Caco-2 (cell line): ENCODE results near the gene ZNF563. TPM values are rescaled to one million over a fixed set of nuclear protein-coding genes. Genes with fewer than 3 reads are reported as not detected.

Experiments
- BruUV-seq: library from RNA; stranded (reverse); fragments of 400-500 nt; replicated peaks from 2 replicates; lab custom pipeline; 2021; lab: Mats Ljungman, UMichigan
- CTCF ChIA-PET: fragments of 300-600 bp; sonication (Branson Sonifier 250); formaldehyde crosslinking; loops from one replicate; lab custom pipeline; 2022; ENCODE audit warnings: antibody characterized with exemption; lab: Charles Lee
- POLR2A ChIA-PET: fragments of 300-600 bp; sonication (Branson Sonifier 250); formaldehyde crosslinking; loops from one replicate; lab custom pipeline; 2022; ENCODE audit warnings: antibody characterized with exemption; lab: Charles Lee
- DNase-seq, 2 experiments: peaks; one replicate each; pipeline versions ENCODE4 v3.0.0 to v3.0.0-alpha.2; 2020 to 2022
- H3K27me3 ChIP-seq: replicated peaks from 2 replicates; pipeline ENCODE4 v1.6.0; 2011; ENCODE audit warnings: low read length; ENCODE audit not compliant: control insufficient read depth, insufficient read depth
- H3K36me3 ChIP-seq: 2 replicates; pipeline ENCODE4 v1.5.1; 2011; ENCODE audit warnings: low read length; ENCODE audit not compliant: control insufficient read depth, insufficient read depth
- H3K4me1 ChIP-seq: fragments of 250-450 bp; sonication (Bioruptor Pico); 2 replicates; pipeline ENCODE4 v1.5.1; 2020; ENCODE audit warnings: mild to moderate bottlenecking
- H3K4me3 ChIP-seq: 2 replicates; pipeline ENCODE4 v1.5.1; 2011; ENCODE audit warnings: low read depth, mild to moderate bottlenecking, control low read depth, low read length
- H3K9me3 ChIP-seq: fragments of 250-450 bp; sonication (Bioruptor Pico); 2 replicates; pipeline ENCODE4 v1.5.1; 2020; ENCODE audit warnings: mild to moderate bottlenecking, moderate library complexity
- H3K27ac Mint-ChIP-seq: one replicate; pipeline ENCODE4 v1.8.0; 2022; ENCODE audit warnings: mixed read lengths; ENCODE audit not compliant: unreplicated experiment
- H3K27me3 Mint-ChIP-seq: one replicate; pipeline ENCODE4 v1.8.0; 2022; ENCODE audit warnings: mixed read lengths; ENCODE audit not compliant: insufficient read depth, unreplicated experiment
- H3K36me3 Mint-ChIP-seq: one replicate; pipeline ENCODE4 v1.8.0; 2022; ENCODE audit warnings: mild to moderate bottlenecking, mixed read lengths; ENCODE audit not compliant: insufficient read depth, unreplicated experiment
- H3K4me1 Mint-ChIP-seq: one replicate; pipeline ENCODE4 v1.8.0; 2022; ENCODE audit warnings: low read depth, mixed read lengths; ENCODE audit not compliant: unreplicated experiment
- H3K4me3 Mint-ChIP-seq: one replicate; pipeline ENCODE4 v1.8.0; 2022; ENCODE audit warnings: mild to moderate bottlenecking, moderate library complexity, mixed read lengths; ENCODE audit not compliant: unreplicated experiment
- H3K9me3 Mint-ChIP-seq: one replicate; pipeline ENCODE4 v1.8.0; 2022; ENCODE audit warnings: mixed read lengths; ENCODE audit not compliant: unreplicated experiment
- intact Hi-C: fragments of 100-400 bp; cut with micrococcal nuclease; formaldehyde crosslinking; loops from one replicate; pipeline ENCODE4 v1.10.0; 2022; ENCODE audit not compliant: unreplicated experiment
- total RNA-seq: library from RNA; stranded (reverse); gene quantifications from 2 replicates; pipeline ENCODE4 v1.2.3, GENCODE V29; 2022
- TF ChIP-seq, protein P1 (sequence below), 2 experiments: fragments of 200-600 bp in 1 of 2; IDR thresholded peaks; 1 replicate in 1 of 2; 2 replicates in 1 of 2; pipeline versions ENCODE4 v1.5.1 to v1.8.0; 2011 to 2022; ENCODE audit warnings: antibody characterized with exemption in 1 of 2, control low read depth in 1 of 2, inconsistent platforms in 1 of 2, low read depth in 1 of 2, low read length in 1 of 2, mild to moderate bottlenecking in 1 of 2, moderate library complexity in 1 of 2; ENCODE audit not compliant: insufficient read depth in 1 of 2, severe bottlenecking in 1 of 2, unreplicated experiment in 1 of 2

Gene ZNF563
- total RNA-seq, 1 experiment from 2014 or later: 3.0 TPM

DNA sequence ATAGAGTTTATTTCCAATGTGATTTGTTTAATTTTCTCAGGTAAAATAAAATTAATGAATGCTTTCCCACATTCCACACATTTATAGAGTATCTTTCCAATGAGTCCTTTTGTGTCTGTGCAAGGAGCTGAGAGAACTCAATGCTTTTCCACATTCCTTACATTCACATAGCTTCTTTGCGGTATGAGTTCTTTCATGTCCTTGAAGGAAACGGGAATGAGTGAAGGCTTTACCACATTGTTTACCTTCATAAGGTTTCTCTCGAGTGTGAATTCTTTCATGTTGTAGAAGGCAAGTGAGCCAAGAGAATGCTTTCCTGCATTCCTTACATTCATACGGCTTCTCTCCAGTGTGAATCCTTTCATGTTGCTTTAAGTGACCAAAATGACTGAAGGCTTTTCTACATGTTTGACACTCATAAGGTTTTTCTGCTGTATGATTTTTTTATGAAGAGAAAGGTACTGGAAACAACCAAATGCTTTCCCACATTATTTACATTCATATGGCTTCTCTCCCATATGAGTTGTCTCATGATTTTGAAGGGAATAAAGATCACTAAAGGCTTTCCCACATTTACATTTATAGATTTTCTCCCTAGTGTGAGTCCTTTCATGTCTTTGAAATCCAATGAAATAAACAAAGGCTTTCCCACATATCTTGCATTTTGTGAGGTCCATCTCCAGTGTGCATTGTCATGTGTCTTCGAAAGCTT, 46.5 kb upstream of the ZNF563 start:
- intact Hi-C loops: no loop called here
- Histone ChIP-seq H3K27me3 (no peaks in the 10 kb centered on the region), H3K4me1 (no peaks in the 10 kb centered on the region), H3K36me3 (no peaks in the 10 kb centered on the region), H3K4me3 (no peak overlapping the region), H3K9me3 (no peaks in the 10 kb centered on the region; the same call in 1 of the 2 replicates)
- BruUV-seq: no TSS peak
- CTCF ChIA-PET: no interaction called here
- Mint-ChIP-seq H3K36me3 (peaks cover 5% of the 10 kb centered on the region), H3K27me3 (no peaks in the 10 kb centered on the region), H3K9me3 (peaks cover 51% of the 10 kb centered on the region), H3K4me3 (no peak overlapping the region), H3K27ac (no peak overlapping the region), H3K4me1 (no peaks in the 10 kb centered on the region)
- TF ChIP-seq, protein P1, sequence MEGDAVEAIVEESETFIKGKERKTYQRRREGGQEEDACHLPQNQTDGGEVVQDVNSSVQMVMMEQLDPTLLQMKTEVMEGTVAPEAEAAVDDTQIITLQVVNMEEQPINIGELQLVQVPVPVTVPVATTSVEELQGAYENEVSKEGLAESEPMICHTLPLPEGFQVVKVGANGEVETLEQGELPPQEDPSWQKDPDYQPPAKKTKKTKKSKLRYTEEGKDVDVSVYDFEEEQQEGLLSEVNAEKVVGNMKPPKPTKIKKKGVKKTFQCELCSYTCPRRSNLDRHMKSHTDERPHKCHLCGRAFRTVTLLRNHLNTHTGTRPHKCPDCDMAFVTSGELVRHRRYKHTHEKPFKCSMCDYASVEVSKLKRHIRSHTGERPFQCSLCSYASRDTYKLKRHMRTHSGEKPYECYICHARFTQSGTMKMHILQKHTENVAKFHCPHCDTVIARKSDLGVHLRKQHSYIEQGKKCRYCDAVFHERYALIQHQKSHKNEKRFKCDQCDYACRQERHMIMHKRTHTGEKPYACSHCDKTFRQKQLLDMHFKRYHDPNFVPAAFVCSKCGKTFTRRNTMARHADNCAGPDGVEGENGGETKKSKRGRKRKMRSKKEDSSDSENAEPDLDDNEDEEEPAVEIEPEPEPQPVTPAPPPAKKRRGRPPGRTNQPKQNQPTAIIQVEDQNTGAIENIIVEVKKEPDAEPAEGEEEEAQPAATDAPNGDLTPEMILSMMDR (IDR thresholded peaks at IDR 0.05; ENCODE audit: insufficient read depth in 1 of 2, low read depth in 1 of 2, low read length in 1 of 2, severe bottlenecking in 1 of 2, unreplicated experiment in 1 of 2): no peak
- no peak for DNase-seq
- POLR2A ChIA-PET: no interaction called here

DNA sequence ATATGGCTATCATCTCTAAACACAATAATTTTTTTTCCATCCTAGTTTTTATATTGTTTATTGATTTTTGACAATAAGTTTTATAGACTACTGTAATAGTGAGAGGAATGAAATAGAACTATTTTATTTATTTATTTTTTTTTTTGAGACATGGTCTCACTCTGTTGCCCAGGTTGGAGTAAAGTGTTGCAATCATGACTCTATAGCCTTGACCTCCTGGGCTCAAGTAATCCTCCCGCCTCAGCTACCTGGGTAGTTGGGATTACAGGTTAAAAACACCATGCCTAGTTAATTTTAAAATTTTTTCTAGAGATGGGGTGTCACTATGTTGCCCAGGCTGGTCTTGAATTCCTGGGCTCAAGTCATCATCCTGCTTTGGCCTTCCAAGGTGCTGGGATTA, 40.6 kb upstream of the ZNF563 start:
- intact Hi-C loops: no loop called here
- H3K4me3 ChIP-seq: no peak overlapping the region
- H3K4me1 ChIP-seq: no peaks in the 10 kb centered on the region
- ChIA-PET POLR2A (no interaction called here), CTCF (no interaction called here)
- BruUV-seq: no TSS peak
- Mint-ChIP-seq H3K4me3 (no peak overlapping the region), H3K27ac (no peak overlapping the region), H3K9me3 (peaks cover 36% of the 10 kb centered on the region), H3K27me3 (no peaks in the 10 kb centered on the region), H3K36me3 (no peaks in the 10 kb centered on the region), H3K4me1 (no peaks in the 10 kb centered on the region)
- no peaks in the 10 kb centered on the region for H3K27me3 ChIP-seq
- H3K36me3 ChIP-seq: no peaks in the 10 kb centered on the region
- TF ChIP-seq, protein P1 (IDR thresholded peaks at IDR 0.05; ENCODE audit: insufficient read depth in 1 of 2, low read depth in 1 of 2, low read length in 1 of 2, severe bottlenecking in 1 of 2, unreplicated experiment in 1 of 2): no peak
- no peak for DNase-seq
- H3K9me3 ChIP-seq: no peaks in the 10 kb centered on the region; the same call in 1 of the 2 replicates

DNA sequence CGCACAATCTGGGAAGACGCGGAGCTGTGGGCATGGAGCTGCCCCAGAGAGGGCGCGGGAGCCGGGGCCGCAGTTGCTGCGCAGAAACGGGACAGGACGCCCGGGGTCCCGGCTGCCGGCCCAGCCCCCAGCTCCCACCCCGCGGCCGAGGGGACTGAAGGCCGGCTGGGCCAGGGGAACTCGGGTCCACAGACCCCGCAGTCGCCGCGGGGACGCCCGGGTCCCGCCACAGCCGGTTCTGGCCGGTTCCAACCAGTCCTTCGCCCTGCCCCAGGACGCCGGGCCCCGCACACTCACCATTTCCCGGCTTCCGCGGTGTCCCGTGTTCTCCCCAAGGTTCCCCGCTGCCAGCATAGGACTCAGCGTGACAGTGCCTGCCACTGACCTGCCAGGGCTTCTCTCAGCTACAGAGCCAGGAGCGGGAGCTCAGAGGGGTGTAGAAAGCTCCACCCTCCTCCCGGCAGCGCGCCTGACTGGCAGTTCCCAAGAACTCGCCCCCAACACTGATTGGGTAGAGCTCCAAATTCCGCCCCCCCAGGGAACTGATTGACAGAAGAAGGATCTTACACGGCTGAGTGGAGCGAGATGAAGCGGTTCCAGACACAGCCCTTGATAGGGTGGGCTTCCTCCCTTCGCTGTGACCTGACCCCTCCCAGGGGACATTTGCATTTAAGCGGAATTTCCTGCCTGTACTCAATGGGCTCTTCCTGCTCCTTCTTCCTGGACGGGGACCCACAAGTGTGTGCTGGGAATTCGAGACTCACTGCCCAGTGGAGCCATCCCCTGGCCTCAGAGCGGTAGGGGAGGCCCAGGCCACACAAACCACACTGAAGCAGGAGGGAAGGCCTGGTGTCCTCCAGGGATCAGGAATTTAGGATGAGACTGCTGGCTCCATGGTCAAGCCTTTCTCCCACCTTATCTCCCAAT, 32.1 kb upstream of the ZNF563 start, which contains the start of gene ZNF442:
Gene ZNF442, minus strand, starts transcription at position 448 of the 927 bp plus-strand sequence. CDS start 2,052 bp downstream, outside the sequence.
- peak; percentile 92 to 96 for DNase-seq
- Histone ChIP-seq H3K9me3 (peaks cover 17% of the 10 kb centered on the region), H3K4me1 (no peaks in the 10 kb centered on the region), H3K27me3 (no peaks in the 10 kb centered on the region), H3K36me3 (no peaks in the 10 kb centered on the region), H3K4me3 (peak within 1 kb of the TSS; percentile 73)
- ChIA-PET CTCF (interaction anchor here (0.6 to 1.5 kb wide), 13 partner anchors 10 to 706 kb away, joined by 3 to 9 read pairs (median 4); partner anchors contain the start of genes ZNF136, ZNF20, ZNF44 and ZNF490), POLR2A (interaction anchor here (0.5 to 1.8 kb wide), 6 partner anchors 33 to 225 kb away, joined by 3 to 18 read pairs (median 4); partner anchors contain the start of genes ZNF20, ZNF563 and ZNF799)
- H3K27me3 Mint-ChIP-seq: no peaks in the 10 kb centered on the region
- H3K9me3 Mint-ChIP-seq: no peaks in the 10 kb centered on the region
- BruUV-seq: no TSS peak
- no peaks in the 10 kb centered on the region for H3K4me1 Mint-ChIP-seq
- TF ChIP-seq, protein P1 (IDR thresholded peaks at IDR 0.05; ENCODE audit: insufficient read depth in 1 of 2, low read depth in 1 of 2, low read length in 1 of 2, severe bottlenecking in 1 of 2, unreplicated experiment in 1 of 2): peak; percentile 42 to 65
- H3K36me3 Mint-ChIP-seq: peaks cover 18% of the 10 kb centered on the region
- H3K4me3 Mint-ChIP-seq: peak within 1 kb of the TSS; percentile 95
- peak within 1 kb of the TSS; percentile 93 for H3K27ac Mint-ChIP-seq
- intact Hi-C loops: loop anchor here (1.0 to 2.0 kb wide), 3 partner anchors 32 to 76 kb away; partner anchors contain the start of genes ZNF44, ZNF443 and ZNF563
